GF-D8 (cell line): ENCODE measurements around the gene RETSAT.
A peak's percentile ranks its signal among the peaks of the same experiment; 100 is the strongest.
"Not testable (repeated sequence)": the region's sequence is repeated elsewhere in the genome, so short reads cannot be mapped to it uniquely, and the experiment has no call there.

ENCODE experiments used
- DNase-seq: peaks from one replicate; lab custom pipeline; 2025; lab: John Stamatoyannopoulos, UW

The RETSAT gene

DNA sequence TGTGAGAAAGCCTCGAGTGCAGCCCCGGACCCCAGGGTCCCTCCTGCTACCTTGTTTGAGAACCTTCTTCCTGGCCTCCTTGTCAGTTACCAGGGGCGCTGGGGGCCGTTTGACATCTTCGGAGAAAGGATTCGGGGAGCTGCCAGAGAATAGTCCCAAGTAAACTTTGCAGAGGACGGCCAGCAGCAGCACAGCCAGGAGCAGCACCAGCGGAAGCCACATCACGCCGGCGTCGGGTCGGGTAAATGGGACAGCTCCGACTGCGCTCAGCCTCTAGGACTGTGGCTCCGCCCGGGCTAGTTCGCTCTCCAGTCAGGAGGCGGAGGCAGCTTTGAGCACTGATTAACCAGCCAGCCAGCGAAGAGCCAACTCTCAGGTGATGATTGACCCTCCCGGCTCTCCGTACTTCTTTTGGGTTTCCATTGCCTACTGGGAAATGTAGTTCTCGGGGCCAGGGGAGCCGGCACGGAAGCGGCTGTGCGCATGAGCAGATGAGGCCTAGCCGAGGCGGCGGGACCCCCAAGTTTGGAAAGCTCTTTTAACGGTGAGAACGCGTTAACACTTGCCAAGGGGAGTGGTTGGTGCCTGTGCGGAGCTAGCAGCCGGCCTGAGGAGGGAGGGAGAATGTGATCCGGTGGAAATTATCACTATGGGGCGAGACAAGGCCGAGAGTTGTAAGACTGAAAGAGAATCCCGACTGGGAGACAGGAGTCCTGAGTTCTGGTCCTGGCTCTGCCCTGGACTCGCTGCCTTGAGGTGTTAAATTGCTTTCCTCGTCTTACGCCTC, at the start of gene RETSAT, which contains the start of gene ELMOD3:
TSS of gene RETSAT (minus strand) at position 243 of the 787 bp plus-strand sequence. CDS start at position 222, 21 bp downstream.
TSS of gene ELMOD3 (plus strand) at position 484 of the 787 bp plus-strand sequence. CDS start 2,430 bp downstream, outside the sequence.
- DNase-seq, result peak; percentile 96

DNA sequence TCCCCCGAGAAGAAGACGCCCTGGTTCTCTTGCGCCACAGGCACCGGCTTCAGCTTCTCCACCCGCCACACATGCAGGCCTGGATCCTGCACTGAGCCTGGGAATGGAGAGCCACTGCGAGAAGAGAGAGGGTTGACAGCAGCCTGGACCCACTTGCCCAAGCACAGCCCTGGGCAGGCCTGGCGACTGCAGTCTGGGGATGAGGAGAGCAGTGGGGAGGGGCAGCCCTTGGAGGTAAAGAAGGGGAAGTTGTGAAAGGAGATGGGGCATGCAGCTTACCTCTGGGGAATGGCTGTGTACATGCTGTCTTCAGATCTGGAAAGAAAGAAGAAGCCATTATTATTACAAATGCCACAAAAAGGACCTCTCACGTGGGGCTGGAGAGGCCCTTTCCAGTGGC, 47.5 kb upstream of the RETSAT start:
- peak; percentile 36 for DNase-seq

DNA sequence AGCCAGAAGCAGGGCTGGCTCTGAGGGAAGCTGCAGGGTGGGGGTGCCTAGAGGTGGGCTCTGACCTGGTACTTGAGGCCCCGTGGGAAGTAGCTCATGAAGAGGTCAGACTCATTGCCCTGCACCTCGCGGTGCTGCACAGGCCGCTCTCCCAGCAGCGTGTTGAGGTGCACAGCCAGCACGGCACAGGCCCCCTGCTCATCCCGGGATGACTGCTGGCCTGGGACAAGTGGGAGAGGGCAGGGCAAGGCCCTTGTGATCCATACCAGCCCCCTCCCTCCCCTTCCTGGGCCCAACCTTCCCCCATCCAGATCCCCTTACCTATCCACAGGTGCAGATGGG, 47.1 kb upstream of the RETSAT start:
- DNase-seq, result no peak

DNA sequence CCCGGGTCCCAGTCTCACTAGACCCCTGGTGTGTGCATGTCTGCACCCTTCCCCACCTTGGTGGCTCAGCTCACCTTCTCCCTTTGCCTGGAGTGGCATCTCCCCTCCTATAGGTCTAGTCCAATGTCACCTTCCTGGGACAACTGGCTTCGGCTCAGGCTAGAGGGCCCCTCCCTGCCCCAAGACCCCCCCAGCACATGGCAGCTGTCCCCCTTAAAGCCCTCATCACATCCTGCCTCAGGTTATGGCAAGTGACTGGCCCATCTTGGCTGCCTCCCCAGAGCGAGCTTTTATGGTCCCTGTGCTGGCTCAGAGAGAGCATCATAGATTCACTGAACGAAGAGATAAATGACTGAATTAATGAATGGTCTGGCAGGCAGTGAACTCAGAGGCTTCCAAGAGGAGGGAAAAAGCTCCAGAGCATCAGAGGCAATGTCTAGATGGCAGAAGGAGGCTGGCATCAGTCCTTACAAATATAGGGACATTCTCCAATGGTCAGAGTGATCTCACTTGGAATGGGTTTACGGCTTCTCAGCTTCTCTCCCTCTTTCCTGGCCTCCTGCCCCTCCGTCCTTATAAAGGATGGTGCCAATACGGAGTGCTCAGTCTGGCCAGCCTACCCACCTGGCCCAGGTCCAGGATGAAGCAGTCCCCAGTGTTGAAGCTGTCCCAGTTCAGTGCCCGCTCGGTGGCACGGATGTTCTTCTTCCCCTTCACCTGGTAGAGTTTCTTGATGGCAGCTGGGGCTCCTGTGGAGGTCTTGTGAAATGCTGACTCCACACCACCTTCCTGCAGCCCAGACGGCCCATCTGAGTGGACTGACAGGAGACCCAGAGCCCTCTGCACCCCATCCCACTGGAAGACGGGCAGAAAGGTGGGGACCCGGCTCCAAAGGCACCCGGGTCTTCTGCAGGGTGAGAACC, 46.5 kb upstream of the RETSAT start:
- DNase-seq, result no peak

DNA sequence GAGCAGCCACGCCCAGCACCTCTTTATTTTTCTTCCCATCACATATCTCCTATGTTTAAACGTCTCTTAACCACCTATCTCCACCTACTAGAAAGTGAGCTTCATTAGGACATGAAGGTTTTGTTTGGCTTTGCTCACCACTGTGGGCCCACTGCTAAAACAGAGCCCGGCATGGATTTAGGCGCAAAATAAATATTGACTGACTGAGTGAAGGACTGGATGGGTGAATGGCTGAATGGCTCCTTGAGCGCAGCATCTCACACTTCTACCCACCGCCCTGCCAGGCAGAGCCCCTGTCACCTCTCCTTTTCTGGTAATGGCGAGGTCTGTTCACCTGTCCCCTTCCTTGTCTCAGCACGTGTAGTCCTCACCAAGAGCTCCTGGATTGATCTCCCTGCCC, 45.7 kb upstream of the RETSAT start:
- DNase-seq, result no peak

DNA sequence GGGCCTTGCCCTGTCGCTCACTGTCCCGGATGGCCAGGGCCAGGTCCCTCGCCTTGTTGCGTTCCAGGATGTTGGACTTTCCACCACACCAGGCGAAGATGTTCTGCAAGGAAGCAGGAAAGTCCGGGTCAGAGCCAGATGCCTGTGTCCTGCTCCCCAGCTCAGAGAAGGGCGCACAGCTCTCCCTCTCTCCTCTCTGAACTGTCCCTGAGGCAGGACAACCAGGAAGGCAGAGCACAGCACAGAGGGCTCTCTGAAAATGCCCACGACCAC, 44.8 kb upstream of the RETSAT start:
- no peak for DNase-seq

DNA sequence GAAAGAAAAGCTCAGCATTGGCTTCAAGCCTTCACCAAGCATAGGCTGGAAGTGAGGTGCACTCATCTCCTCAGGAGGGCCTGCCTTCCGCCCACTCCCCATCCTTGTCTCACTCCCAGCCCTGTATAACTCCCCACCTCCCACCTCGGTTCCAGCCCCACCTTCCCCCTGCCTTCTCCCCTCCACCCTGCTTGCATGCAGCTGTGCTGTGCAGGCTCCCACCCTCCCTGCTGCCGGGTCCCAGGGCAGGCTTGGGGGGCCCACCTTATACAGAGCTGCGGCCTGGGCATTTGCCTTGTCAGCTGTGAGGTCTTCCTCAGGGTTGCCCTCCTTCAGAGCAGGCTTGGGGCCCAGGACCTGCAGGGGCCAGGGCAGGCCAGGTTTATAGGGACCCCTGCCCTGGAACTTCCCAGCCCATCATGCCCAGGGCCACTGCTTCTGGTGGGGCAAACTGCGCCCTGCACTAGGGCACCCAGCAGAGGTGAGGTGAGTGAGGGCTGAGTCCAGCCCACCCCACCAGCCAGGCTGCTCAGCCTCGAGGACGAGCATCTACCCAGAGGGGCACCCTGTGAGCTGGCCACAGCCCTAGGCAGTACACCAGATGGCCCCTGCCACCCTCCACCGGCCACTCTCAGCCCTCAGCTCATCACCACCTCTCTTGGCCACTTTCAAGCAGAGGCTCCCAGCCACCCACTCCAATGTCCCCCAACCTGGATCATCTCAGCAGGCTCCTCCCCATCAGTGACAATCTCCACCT, 44.3 kb upstream of the RETSAT start:
- DNase-seq, result no peak

DNA sequence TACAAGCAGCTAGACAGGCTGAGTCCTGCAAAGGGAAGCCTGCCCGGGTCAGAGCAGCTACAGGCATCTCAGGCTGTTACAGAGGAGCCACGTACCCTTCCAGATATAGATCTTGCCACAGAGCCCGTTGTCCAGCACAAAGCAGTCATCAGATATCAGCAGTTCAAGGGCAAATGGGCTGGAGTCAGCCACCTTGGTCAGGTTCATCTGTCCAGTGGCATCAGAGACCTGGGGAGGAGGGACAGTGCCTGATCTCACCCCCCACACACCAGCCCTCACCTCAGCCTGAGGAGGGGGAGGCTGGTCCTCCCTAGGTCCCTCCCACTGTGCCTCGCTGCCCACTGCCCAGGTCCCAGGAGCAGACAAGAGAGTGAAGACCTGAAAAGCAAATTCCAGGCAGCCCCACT, 43.6 kb upstream of the RETSAT start:
- no peak for DNase-seq

DNA sequence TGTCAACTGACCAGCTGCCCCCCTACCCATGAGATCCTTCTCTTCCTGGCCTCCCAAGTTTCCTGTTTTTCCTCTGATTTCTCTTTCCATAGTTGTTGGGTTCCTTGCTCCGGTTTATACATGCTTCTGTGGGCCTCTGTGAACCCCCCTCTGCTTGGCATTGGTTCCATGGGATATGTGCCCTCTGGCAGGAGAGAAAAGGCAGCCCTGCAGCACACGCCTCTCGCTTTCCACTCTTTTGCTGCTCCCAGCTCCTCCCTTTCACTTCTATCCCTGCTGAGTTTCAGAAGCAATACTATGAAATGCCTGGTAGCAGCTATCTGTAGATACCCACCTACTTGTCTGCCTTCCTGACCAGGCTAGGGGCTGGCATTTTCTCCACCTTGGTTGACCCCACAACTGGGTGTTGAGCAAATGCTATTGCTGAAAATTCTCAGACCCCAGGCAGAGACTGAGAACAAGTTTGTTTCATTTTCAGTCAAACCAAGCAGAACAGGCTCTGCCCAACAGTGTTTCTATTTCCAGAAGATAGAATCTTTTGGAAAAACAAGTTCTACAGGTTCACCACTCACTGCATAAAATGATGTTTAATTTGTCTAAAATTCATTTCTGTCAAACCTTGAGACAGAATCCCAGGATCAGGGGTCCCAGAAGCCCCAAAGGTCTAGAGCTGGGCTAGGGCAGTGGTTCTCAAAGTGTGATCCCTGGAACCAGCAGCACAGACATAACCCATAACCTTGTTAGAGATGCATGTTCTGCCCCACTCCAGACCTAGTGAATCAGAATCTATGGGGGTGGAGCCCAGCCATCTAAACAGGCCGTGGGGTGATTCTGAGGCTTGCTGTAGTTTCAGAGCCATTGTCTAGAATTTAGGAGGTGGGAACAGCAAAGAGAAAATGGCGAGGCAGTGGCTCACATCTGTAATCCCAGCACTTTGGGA, 42.5 kb upstream of the RETSAT start:
- no peak for DNase-seq

DNA sequence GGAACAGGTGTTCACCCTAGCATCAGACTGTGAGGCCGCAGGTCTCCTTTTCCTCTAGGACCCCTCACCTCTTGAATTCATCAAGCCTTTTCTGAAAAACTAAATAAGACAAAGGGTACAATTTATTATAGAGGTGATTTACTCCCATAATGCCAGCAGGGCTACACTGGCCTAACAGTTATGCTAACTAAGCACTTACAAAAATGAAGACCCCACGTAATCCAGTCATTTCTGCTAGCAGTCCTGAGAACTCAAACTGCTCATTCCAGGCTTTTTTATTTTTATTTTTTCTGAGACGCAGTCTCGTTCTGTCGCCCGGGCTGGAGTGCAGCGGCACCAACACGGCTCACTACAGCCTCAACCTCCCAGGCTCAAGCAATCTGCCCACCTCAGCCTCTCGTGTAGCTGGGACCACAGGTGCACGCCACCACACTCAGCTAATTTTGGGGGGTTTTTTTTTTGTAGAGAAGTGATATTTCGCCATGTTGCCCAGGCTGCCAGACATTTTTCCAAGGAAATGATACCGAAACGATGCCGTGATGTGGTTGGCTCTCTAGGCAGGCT, 41.7 kb upstream of the RETSAT start:
- DNase-seq, result no peak

DNA sequence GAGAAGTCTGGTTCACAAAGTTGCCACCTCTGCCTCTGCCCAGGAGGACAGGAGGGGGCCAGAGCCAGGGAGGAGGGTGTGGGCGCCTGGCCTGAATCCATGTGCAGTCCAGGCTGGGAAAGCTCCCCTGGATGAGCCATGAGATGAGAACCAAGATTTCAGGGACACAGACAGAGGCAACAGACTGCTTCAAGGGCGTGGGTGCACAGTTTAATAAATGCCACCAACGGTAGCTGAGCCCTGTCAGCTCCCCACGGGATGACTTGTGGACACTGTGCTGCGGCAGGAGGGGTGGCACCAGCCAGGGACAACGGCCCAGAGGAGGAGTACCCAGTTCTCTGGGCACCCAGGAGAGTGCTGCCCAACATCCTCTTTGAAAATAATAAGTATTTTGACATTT, 40.6 kb upstream of the RETSAT start:
- no peak for DNase-seq

DNA sequence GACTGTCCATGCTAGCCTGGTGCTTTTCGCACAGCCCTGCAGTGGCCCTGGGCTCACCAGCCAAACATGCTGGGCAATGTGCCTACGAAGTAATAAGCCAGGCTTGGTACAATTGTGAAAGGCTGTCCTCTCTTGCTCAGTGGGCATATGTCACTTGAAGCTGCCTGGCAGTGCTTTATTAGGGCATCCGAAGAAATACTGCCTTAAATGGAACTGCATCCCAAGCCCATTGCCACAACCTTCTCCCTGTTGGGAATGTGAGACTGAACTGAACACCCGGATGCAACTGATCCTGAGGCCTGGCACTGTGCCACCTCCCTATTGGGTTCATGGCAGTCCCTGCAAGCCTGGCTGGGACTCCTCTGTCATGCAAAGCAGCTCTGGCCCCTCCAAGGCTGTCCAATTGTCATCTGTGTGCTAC, 39.9 kb upstream of the RETSAT start:
- DNase-seq, result no peak

DNA sequence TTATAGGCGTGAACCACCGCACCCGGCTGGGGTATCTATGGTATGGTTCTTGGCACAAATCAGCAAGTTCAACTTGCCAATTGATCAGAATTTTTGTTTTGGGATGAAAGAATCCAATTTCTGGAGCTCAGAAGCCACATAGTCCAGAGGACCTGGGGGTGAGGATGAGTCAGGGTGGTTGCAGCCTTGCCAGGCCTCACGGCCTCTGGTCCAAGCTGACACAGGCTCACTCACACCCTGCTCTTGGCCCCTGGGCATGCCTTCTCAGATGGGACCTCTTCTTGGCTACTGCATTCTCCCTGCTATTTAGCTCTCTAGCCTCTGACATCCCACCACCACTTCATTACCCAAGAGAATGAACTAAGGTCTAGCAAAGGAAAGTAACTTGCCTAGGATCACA, 39.5 kb upstream of the RETSAT start:
- DNase-seq, result no peak

DNA sequence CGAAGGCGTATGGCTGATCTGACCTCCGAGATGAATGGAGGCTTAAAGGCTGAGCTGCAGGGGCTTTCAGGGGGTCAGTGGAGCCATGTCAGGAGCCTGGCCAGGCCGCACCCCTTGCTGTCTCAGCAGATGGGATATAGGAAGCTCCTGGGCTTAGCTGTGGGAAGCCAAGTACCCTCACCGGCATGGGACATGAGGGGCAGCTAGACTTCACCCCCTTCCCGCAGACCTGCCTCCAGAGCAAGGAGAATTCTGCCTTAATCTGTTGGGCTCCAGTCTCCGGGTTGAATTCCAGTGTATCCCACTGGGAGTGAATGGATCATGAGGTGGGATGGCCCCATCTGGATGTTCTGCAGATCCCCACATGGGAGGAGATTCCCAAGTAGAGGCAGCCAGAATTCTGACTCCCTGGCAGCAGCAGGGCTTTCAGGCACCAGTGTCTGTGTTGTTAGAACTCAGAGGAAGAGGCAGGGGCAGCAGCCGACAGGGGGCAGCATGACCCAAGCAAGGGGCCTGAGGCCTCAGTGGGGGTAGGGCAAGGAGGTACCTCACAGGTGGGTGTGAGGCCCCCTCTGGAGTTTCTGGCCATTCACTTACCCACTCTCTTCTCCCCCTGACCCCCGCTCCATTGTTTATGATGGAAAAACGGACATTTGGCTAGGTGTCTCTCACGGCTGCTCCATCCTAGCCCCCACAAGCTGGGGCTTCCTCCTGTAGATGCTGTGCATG, 36.8 kb upstream of the RETSAT start:
- DNase-seq, result peak; percentile 10

DNA sequence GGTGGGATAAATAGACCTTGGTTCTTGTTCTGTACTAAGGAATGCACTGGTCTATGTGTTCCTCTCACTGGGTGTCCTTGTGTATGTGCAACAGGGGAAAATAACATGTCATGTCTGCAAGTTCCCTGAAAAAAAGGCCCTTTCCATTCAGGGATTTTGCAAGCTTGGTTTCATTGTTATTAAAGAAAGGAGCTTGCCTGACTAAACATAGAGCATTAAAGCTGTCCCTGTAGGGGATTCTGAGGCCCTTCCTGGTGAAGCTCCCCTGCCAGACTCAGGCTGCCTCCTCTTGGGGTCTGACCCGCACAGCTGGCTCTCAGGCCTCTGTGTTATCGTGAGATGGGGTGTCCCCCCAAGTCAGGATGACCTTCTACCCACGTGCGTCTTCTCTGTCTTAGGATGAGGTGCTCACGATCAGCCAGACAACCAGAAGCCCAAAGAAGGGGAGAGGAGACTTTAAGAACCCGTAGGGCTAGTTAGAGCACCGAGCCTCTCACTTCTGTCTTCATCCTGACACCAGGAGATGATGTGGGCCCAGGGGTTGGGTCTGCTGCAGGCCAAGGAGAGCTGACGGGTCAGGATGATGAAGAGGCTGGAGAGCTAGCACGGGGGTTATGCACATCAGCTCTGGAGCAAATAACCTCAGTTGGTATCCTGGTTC, 34.7 kb upstream of the RETSAT start:
- no peak for DNase-seq

DNA sequence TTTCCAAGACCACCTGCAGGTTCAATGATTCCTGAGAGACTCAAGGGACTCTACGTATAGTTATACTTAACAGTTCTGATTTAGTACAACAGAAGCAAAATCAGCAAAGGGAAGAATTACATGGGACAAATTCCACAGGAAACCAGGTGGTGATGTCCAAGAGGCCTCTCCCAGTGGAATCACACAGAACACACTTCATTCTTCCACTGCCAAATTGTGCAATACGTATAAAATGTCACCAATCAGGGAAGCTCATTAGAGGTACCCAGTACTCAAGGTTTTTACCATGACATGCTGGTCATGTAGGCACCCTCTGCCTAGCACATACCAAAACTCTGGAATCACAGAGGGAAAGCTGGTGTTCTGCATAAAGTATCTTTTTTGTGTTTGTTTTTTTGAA, 33.4 kb upstream of the RETSAT start:
- DNase-seq, result no peak

DNA sequence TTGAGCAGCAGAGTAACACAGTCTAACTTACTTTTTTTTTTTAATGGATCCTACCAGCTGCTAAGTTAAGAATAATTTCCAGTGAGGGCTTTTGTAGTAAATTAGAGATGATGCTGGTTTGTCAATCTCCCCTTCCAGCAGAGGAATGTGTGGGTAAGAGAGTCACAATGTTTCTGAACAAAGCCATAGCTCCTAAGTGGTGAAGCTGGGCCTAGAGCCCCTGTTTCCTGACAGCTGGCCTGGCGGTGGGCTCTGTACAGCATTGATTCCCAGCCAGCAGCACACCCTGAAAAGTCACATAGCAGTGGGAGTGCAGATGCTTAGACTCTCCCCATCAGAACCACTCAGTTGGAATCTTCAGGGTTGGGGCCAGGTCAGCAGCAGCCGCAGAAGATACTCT, 31.4 kb upstream of the RETSAT start:
- DNase-seq, result no peak

DNA sequence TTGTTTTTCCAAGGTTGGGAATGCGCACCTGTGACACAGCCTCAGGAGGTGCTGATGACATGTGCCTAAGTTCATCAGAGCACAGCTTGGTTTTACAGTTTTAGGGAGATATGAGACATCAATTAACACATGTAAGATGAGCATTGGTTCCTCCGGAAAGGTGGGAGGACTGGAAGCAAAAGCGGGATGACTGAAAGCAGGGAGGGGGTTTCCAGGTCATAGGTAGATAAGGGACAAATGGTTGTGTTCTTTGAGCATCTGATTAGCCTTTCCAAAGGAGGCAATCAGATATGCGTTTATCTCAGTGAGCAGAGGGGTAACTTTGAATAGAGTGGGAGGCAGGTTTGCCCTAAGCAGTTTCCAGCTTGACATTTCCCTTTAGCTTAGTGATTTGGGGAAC, 29.5 kb upstream of the RETSAT start:
- DNase-seq, result no peak

DNA sequence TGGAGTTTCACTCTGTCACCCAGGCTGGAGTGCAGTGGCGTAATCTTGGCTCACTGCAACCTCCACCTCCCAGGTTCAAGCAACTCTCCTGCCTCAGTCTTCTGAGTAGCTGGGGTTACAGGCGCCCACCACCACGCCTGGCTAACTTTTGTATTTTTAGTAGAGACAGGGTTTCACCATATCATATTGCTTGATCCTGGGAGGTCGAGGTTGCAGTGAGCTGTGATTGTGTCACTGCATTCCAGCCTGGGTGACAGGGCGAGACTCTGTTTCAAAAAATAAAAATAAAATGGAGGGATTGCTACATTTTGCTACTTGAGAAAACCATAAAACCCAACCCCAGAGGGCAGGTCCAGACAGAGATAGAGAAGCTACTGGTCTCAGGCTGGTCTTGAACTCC, 28.8 kb upstream of the RETSAT start:
- DNase-seq, result not testable (repeated sequence)

DNA sequence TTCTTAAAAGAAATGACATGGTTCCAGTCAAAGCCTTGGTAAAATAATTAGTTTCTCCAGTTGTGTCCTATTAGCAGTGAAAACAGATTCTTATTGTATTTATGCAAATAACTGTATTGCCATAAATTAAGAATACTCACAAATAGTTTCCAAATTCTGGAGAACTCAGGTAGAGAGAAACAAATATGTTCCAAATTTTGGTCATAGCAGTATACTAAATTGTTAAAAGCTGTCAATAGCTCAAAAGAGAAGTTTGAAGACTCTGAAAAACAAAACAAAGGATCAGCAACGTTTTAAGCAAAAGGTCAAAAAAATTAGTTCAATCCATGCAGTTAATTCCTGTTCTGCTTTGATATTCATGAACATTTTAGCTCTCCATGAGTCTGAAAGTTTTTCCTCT, 25.7 kb upstream of the RETSAT start:
- DNase-seq, result no peak
